H1 (cell line): ENCODE measurements around the gene ZNF689. TPM values are rescaled to one million over a fixed set of nuclear protein-coding genes. Genes with fewer than 3 reads are reported as not detected.

Source experiments
- CTCF ChIA-PET: fragments of 300-600 bp; sonication (Branson Sonifier 250); formaldehyde crosslinking; loops from one replicate; lab custom pipeline; 2021; ENCODE audit not compliant: partially characterized antibody; lab: Charles Lee
- POLR2A ChIA-PET: fragments of 300-600 bp; sonication (Branson Sonifier 250); formaldehyde crosslinking; loops from one replicate; lab custom pipeline; 2021; ENCODE audit warnings: inconsistent platforms; ENCODE audit not compliant: partially characterized antibody; lab: Charles Lee
- DNase-seq, 2 experiments: peaks; one replicate each; pipeline versions ENCODE4 v3.0.0 to v3.0.0-alpha.2; 2010 to 2022; ENCODE audit warnings: low spot score in 2 of 2, low read depth in 1 of 2, mixed read lengths in 1 of 2
- FAIRE-seq: peaks from 2 replicates; lab custom pipeline; 2011; peaks lifted over from hg19 to GRCh38; lab: Jason Lieb, UNC
- H2AFZ ChIP-seq: 2 replicates; pipeline ENCODE4 v1.8.1; 2012; ENCODE audit warnings: low read length, inconsistent platforms
- H2AK5ac ChIP-seq: 2 replicates; pipeline ENCODE4 v1.6.1; 2013; ENCODE audit warnings: low read depth, low read length
- H2BK120ac ChIP-seq: replicated peaks from 2 replicates; pipeline ENCODE3; 2013; ENCODE audit warnings: low read depth, low read length, inconsistent platforms
- H2BK12ac ChIP-seq: 2 replicates; pipeline ENCODE4 v1.6.1; 2013; ENCODE audit warnings: low read depth, low read length
- H2BK15ac ChIP-seq: 2 replicates; pipeline ENCODE4 v1.6.1; 2013; ENCODE audit warnings: low read length
- H2BK20ac ChIP-seq: 2 replicates; pipeline ENCODE4 v1.6.1; 2013; ENCODE audit warnings: low read length
- H2BK5ac ChIP-seq: 2 replicates; pipeline ENCODE4 v1.6.1; 2013; ENCODE audit warnings: low read depth, low read length
- H3K14ac ChIP-seq: 2 replicates; pipeline ENCODE4 v1.6.1; 2013; ENCODE audit warnings: inconsistent platforms; ENCODE audit not compliant: insufficient read length
- H3K18ac ChIP-seq: 2 replicates; pipeline ENCODE4 v1.6.1; 2013; ENCODE audit warnings: low read length; ENCODE audit errors: extremely low read depth
- H3K23ac ChIP-seq: 2 replicates; pipeline ENCODE4 v1.6.1; 2013; ENCODE audit warnings: inconsistent platforms; ENCODE audit not compliant: insufficient read length
- H3K23me2 ChIP-seq: 2 replicates; pipeline ENCODE4 v1.6.1; 2013; ENCODE audit warnings: low read depth, low read length
- H3K27ac ChIP-seq: 2 replicates; pipeline ENCODE4 v1.6.1; 2011; ENCODE audit warnings: low read depth, low read length, inconsistent platforms
- H3K27me3 ChIP-seq, 4 experiments: replicated peaks in 1 of 4; 1 replicate in 1 of 4; 2 replicates in 3 of 4; pipeline versions ENCODE4 v1.6.1 to v1.8.1; 2011 to 2013; ENCODE audit warnings: low read length in 3 of 4, mild to moderate bottlenecking in 3 of 4, inconsistent platforms in 2 of 4, mixed read lengths in 2 of 4, moderate library complexity in 1 of 4; ENCODE audit not compliant: control insufficient read depth in 3 of 4, insufficient read depth in 3 of 4; ENCODE audit errors: extremely low read depth in 1 of 4
- H3K36me3 ChIP-seq, 4 experiments: 2 replicates each; pipeline versions ENCODE4 v1.6.1 to v1.8.1; 2011 to 2013; ENCODE audit warnings: mild to moderate bottlenecking in 4 of 4, low read length in 3 of 4, moderate library complexity in 2 of 4, control low read depth in 1 of 4, inconsistent platforms in 1 of 4; ENCODE audit not compliant: insufficient read depth in 4 of 4, control insufficient read depth in 2 of 4
- H3K4ac ChIP-seq: replicated peaks from 2 replicates; pipeline ENCODE3; 2013; ENCODE audit warnings: low read length, low read depth, mixed read lengths, inconsistent platforms; ENCODE audit not compliant: insufficient read length
- H3K4me1 ChIP-seq, 4 experiments: replicated peaks in 1 of 4; 1 replicate in 1 of 4; 2 replicates in 3 of 4; pipeline versions ENCODE4 v1.6.1 to v1.8.1; 2011 to 2013; ENCODE audit warnings: low read length in 3 of 4, inconsistent platforms in 2 of 4, mixed read lengths in 1 of 4; ENCODE audit not compliant: insufficient read depth in 4 of 4, control insufficient read depth in 3 of 4
- H3K4me2 ChIP-seq, 2 experiments: 2 replicates each; pipeline versions ENCODE4 v1.6.1 to v1.8.1; 2011 to 2013; ENCODE audit warnings: low read depth in 2 of 2, low read length in 2 of 2, control low read depth in 1 of 2, inconsistent platforms in 1 of 2, mild to moderate bottlenecking in 1 of 2; ENCODE audit not compliant: insufficient read depth in 1 of 2
- H3K4me3 ChIP-seq, 4 experiments: fragments of 200-600, 300-600 bp in 1 of 4; sonication (generic), shearing (Covaris generic), sonication (Bioruptor Twin) in 1 of 4; 2 replicates each; pipeline versions ENCODE4 v1.5.1 to v1.8.1; 2011 to 2016; ENCODE audit warnings: low read length in 4 of 4, low read depth in 3 of 4, control low read depth in 2 of 4, inconsistent platforms in 2 of 4, mild to moderate bottlenecking in 2 of 4, mixed read lengths in 1 of 4, moderate library complexity in 1 of 4; ENCODE audit not compliant: insufficient read depth in 2 of 4; ENCODE audit errors: extremely low read depth in 1 of 4
- H3K56ac ChIP-seq: replicated peaks from 2 replicates; pipeline ENCODE3; 2013; ENCODE audit warnings: low read depth, mild to moderate bottlenecking, mixed read lengths, low read length, inconsistent platforms; ENCODE audit not compliant: insufficient read length
- H3K79me1 ChIP-seq: 2 replicates; pipeline ENCODE4 v1.6.1; 2013; ENCODE audit warnings: low read depth, low read length, control low read depth
- H3K79me2 ChIP-seq, 2 experiments: 2 replicates each; pipeline versions ENCODE4 v1.6.1 to v1.8.1; 2012 to 2013; ENCODE audit warnings: low read length in 2 of 2, mild to moderate bottlenecking in 2 of 2, inconsistent platforms in 1 of 2; ENCODE audit not compliant: insufficient read depth in 2 of 2, control insufficient read depth in 1 of 2
- H3K9ac ChIP-seq, 4 experiments: replicated peaks in 1 of 4; 1 replicate in 1 of 4; 2 replicates in 3 of 4; pipeline versions ENCODE4 v1.6.1 to v1.8.1; 2011 to 2013; ENCODE audit warnings: low read depth in 3 of 4, low read length in 3 of 4, control low read depth in 2 of 4, mild to moderate bottlenecking in 2 of 4, moderate library complexity in 2 of 4, inconsistent platforms in 1 of 4; ENCODE audit errors: extremely low read depth in 1 of 4
- H3K9me3 ChIP-seq, 2 experiments: 2 replicates each; pipeline versions ENCODE4 v1.6.1 to v1.8.1; 2012 to 2013; ENCODE audit warnings: mild to moderate bottlenecking in 2 of 2, moderate library complexity in 2 of 2, control low read depth in 1 of 2, inconsistent platforms in 1 of 2, low read depth in 1 of 2, low read length in 1 of 2, mixed read lengths in 1 of 2; ENCODE audit not compliant: insufficient read depth in 2 of 2
- H4K20me1 ChIP-seq, 2 experiments: replicated peaks in 1 of 2; 2 replicates each; pipeline versions ENCODE3 to v1.8.1; 2011 to 2013; ENCODE audit warnings: inconsistent platforms in 2 of 2, low read length in 2 of 2, mild to moderate bottlenecking in 1 of 2; ENCODE audit not compliant: insufficient read depth in 2 of 2, control insufficient read depth in 1 of 2
- H4K5ac ChIP-seq: 2 replicates; pipeline ENCODE4 v1.6.1; 2013; ENCODE audit warnings: low read length, low read depth, mixed read lengths, inconsistent platforms; ENCODE audit not compliant: insufficient read length
- H4K8ac ChIP-seq: 2 replicates; pipeline ENCODE4 v1.8.0; 2013; ENCODE audit warnings: mild to moderate bottlenecking, moderate library complexity, low read length, inconsistent platforms; ENCODE audit not compliant: insufficient read depth; ENCODE audit errors: extremely low read depth
- H4K91ac ChIP-seq: replicated peaks from 2 replicates; pipeline ENCODE3; 2013; ENCODE audit warnings: low read length, mixed read lengths, inconsistent platforms; ENCODE audit not compliant: insufficient read length
- ATF2 ChIP-seq: IDR thresholded peaks from 2 replicates; pipeline ENCODE4 v1.6.1; 2012; ENCODE audit warnings: low read length, inconsistent platforms
- ATF3 ChIP-seq: IDR thresholded peaks from 2 replicates; pipeline ENCODE4 v1.6.1; 2011; ENCODE audit warnings: low read depth, mild to moderate bottlenecking, low read length; ENCODE audit not compliant: insufficient read depth
- CTCF ChIP-seq, 3 experiments: IDR thresholded peaks; 1 replicate in 2 of 3; 2 replicates in 1 of 3; pipeline versions ENCODE4 v1.5.1 to v1.6.1; 2011; ENCODE audit warnings: low read length in 3 of 3, mild to moderate bottlenecking in 3 of 3, inconsistent platforms in 2 of 3, low read depth in 1 of 3, moderate library complexity in 1 of 3; ENCODE audit not compliant: insufficient read depth in 1 of 3; ENCODE audit errors: control extremely low read depth in 1 of 3
- GTF2F1 ChIP-seq: IDR thresholded peaks from 2 replicates; pipeline ENCODE4 v1.6.1; 2012; ENCODE audit warnings: low read depth, low read length, improper control_type of control experiment, borderline replicate concordance
- SP2 ChIP-seq: IDR thresholded peaks from 2 replicates; pipeline ENCODE4 v1.6.1; 2012; ENCODE audit warnings: mild to moderate bottlenecking, low read length, inconsistent platforms
- SP4 ChIP-seq: IDR thresholded peaks from 2 replicates; pipeline ENCODE4 v1.6.1; 2012; ENCODE audit warnings: low read length, inconsistent platforms
- TAF1 ChIP-seq: IDR thresholded peaks from 2 replicates; pipeline ENCODE4 v1.6.1; 2011; ENCODE audit warnings: mild to moderate bottlenecking, low read depth, low read length
- WGBS, 2 experiments: shearing (Covaris generic) in 1 of 2; methylation state at CpG; one replicate each; pipeline versions ENCODE4 v1.1.6 to v1.1.7; 2013 to 2015; ENCODE audit warnings: low lambda C conversion rate in 2 of 2, mixed read lengths in 2 of 2, inconsistent platforms in 1 of 2, low coverage in 1 of 2, missing lambda C conversion rate in 1 of 2; ENCODE audit not compliant: insufficient replicate concordance in 2 of 2, insufficient coverage in 1 of 2, insufficient read length in 1 of 2; ENCODE audit errors: extremely low coverage in 1 of 2, missing lambda C conversion rate in 1 of 2; 5-methylcytosine and 5-hydroxymethylcytosine counted together
- polyA plus RNA-seq, 7 experiments: library from polyadenylated mRNA; depleted of rRNA in 3 of 7; stranded (reverse) in 5 of 7; unstranded in 2 of 7; fragments of >200 nt in 5 of 7; fragments of 200-250 nt in 2 of 7; gene quantifications; 1 replicate in 5 of 7; 2 replicates in 1 of 7; 4 replicates in 1 of 7; pipeline versions ENCODE4 v1.2.1 to v1.2.3, GENCODE V29; 2011 to 2013; ENCODE audit warnings: missing spikeins in 2 of 7, mixed read lengths in 2 of 7
- total RNA-seq: library from RNA; stranded (reverse); fragmentation: NEBNext Ultra II Directional; extraction: Animal tissue kit (Norgen Biotek cat#: 25700); gene quantifications from 2 replicates; pipeline ENCODE4 v1.2.1, GENCODE V29; 2021

Gene ZNF689
- total and polyA plus RNA-seq, 2 of the 8 experiments (the other 6 are each of a cell fraction or from before 2014, with no cell fraction given): 14.3 to 15.3 TPM

GRCh38 chr16:30555315-30556124 is 54.7 kb downstream of the ZNF689 start:
- H4K20me1 ChIP-seq: peaks cover 0 to 4% of the 10 kb centered on the region in 2 experiments
- H2BK120ac ChIP-seq: no peak overlapping the region
- no peaks in the 10 kb centered on the region for H3K27me3 ChIP-seq
- no peaks in the 10 kb centered on the region for H3K9me3 ChIP-seq
- H4K8ac ChIP-seq: 0 out of 2 replicates have a peak overlapping the region, but pooled peaks have one; percentile 4
- no peak overlapping the region for H3K4me3 ChIP-seq
- H3K23me2 ChIP-seq: peaks cover 7% of the 10 kb centered on the region; the same call in 1 of the 2 replicates
- no peak overlapping the region for H4K5ac ChIP-seq
- no peak overlapping the region for H2AFZ ChIP-seq
- H2BK20ac ChIP-seq: no peak overlapping the region
- H3K14ac ChIP-seq: no peak overlapping the region
- no peak overlapping the region for H4K91ac ChIP-seq
- DNase-seq (no peak), FAIRE-seq (no peak)
- H3K56ac ChIP-seq: no peak overlapping the region
- ChIA-PET POLR2A (interaction anchor here (1.6 to 8.4 kb wide), 2 partner anchors 14 to 20 kb away, joined by 5 to 121 read pairs; partner anchors contain the start of gene ZNF747), CTCF (interaction anchor here (0.8 to 2.0 kb wide), 2 partner anchors 20 to 59 kb away, joined by 3 to 7 read pairs; no protein-coding TSS in a partner anchor)
- WGBS, 2 experiments: 96% methylated on average over 60 of the region's 69 CpGs; no CpG with 5 or more reads in 1 of the 2 experiments
- H3K79me2 ChIP-seq: no peaks in the 10 kb centered on the region
- no peak overlapping the region for H3K4me2 ChIP-seq
- no peak overlapping the region for H2AK5ac ChIP-seq
- H3K79me1 ChIP-seq: no peaks in the 10 kb centered on the region
- no peak overlapping the region for H3K27ac ChIP-seq
- no peak overlapping the region for H2BK5ac ChIP-seq
- H3K23ac ChIP-seq: no peak overlapping the region
- H3K36me3 ChIP-seq: peaks cover 3 to 8% (median 5%) of the 10 kb centered on the region in 4 experiments; a peak in 4 of 8 replicates
- no peak overlapping the region for H3K4ac ChIP-seq
- peaks cover 0 to 5% (median 2%) of the 10 kb centered on the region in 4 experiments; a peak in 2 of 7 replicates for H3K4me1 ChIP-seq
- H3K18ac ChIP-seq: no peak overlapping the region
- H2BK12ac ChIP-seq: no peak overlapping the region
- H3K9ac ChIP-seq: no peak overlapping the region
- H2BK15ac ChIP-seq: no peak overlapping the region
- TF ChIP-seq ATF3 (no peak), TAF1 (no peak), ATF2 (no peak), GTF2F1 (no peak), SP4 (no peak), CTCF (IDR thresholded peaks at IDR 0.05; ENCODE audit: control extremely low read depth in 1 of 3, insufficient read depth in 1 of 3, low read depth in 1 of 3, low read length in 3 of 3) (no peak), SP2 (no peak)
